HepG2 (cell line): ENCODE measurements around the gene RHBDF2. TPM values are rescaled to one million over a fixed set of nuclear protein-coding genes. Genes with fewer than 3 reads are reported as not detected.

Source experiments
- CCDC6 ChIP-seq: sonication (generic); formaldehyde crosslinking; IDR thresholded peaks from 2 replicates; pipeline ENCODE4 v1.8.1; 2022; ENCODE audit warnings: mild to moderate bottlenecking, missing genetic modification reagents, moderate library complexity
- FOXM1 ChIP-seq: sonication (generic); formaldehyde crosslinking; IDR thresholded peaks from 2 replicates; pipeline ENCODE4 v1.5.0; 2020; ENCODE audit warnings: missing genetic modification reagents
- GZF1 ChIP-seq: sonication (generic); formaldehyde crosslinking; IDR thresholded peaks from 2 replicates; pipeline ENCODE4 v1.5.1; 2020; ENCODE audit warnings: mild to moderate bottlenecking, missing genetic modification reagents
- KDM2A ChIP-seq: sonication (generic); formaldehyde crosslinking; IDR thresholded peaks from 2 replicates; pipeline ENCODE4 v1.4.0; 2020; ENCODE audit warnings: low read depth, missing genetic modification reagents, borderline replicate concordance
- SALL1 ChIP-seq: sonication (generic); formaldehyde crosslinking; IDR thresholded peaks from 2 replicates; pipeline ENCODE4 v1.8.0; 2022; ENCODE audit warnings: mild to moderate bottlenecking, missing genetic modification reagents
- SMAD3 ChIP-seq: sonication (generic); formaldehyde crosslinking; IDR thresholded peaks from 2 replicates; pipeline ENCODE4 v1.4.0; 2020; ENCODE audit warnings: missing genetic modification reagents
- TCF12 ChIP-seq, 2 experiments: fragments of 450-650 bp in 1 of 2; sonication (generic) in 1 of 2; formaldehyde crosslinking in 1 of 2; IDR thresholded peaks; 2 replicates each; pipeline versions ENCODE4 v1.6.1 to v1.8.0; 2017 to 2022; ENCODE audit warnings: antibody characterized with exemption in 1 of 2, mild to moderate bottlenecking in 1 of 2, missing genetic modification reagents in 1 of 2, moderate library complexity in 1 of 2
- UBTF ChIP-seq: sonication (generic); formaldehyde crosslinking; IDR thresholded peaks from 2 replicates; pipeline ENCODE4 v1.4.0; 2020; ENCODE audit warnings: mild to moderate bottlenecking, missing genetic modification reagents
- ZBTB40 ChIP-seq, 2 experiments: fragments of 450-650 bp in 1 of 2; sonication (generic) in 1 of 2; formaldehyde crosslinking in 1 of 2; IDR thresholded peaks; 2 replicates each; pipeline versions ENCODE4 v1.6.1 to v1.8.0; 2016 to 2022; ENCODE audit warnings: antibody characterized with exemption in 1 of 2, mild to moderate bottlenecking in 1 of 2, missing genetic modification reagents in 1 of 2
- ZFP37 ChIP-seq: sonication (generic); formaldehyde crosslinking; IDR thresholded peaks from 2 replicates; pipeline ENCODE4 v1.4.0; 2020; ENCODE audit warnings: missing genetic modification reagents, borderline replicate concordance
- ZNF256 ChIP-seq: sonication (generic); formaldehyde crosslinking; conservative IDR thresholded peaks from 2 replicates; pipeline ENCODE4 v1.4.0; 2020; ENCODE audit warnings: missing genetic modification reagents
- ZNF510 ChIP-seq: sonication (generic); formaldehyde crosslinking; IDR thresholded peaks from 2 replicates; pipeline ENCODE4 v1.4.0; 2020; ENCODE audit warnings: low read depth, mild to moderate bottlenecking, missing genetic modification reagents
- ZNF546 ChIP-seq: sonication (generic); formaldehyde crosslinking; conservative IDR thresholded peaks from 2 replicates; pipeline ENCODE4 v1.8.1; 2023; ENCODE audit warnings: mild to moderate bottlenecking, missing genetic modification reagents
- ZNF564 ChIP-seq: sonication (generic); formaldehyde crosslinking; IDR thresholded peaks from 2 replicates; pipeline ENCODE4 v1.8.1; 2023; ENCODE audit warnings: mild to moderate bottlenecking, missing genetic modification reagents
- ZNF598 ChIP-seq: sonication (generic); formaldehyde crosslinking; IDR thresholded peaks from 2 replicates; pipeline ENCODE4 v1.5.1; 2020; ENCODE audit warnings: mild to moderate bottlenecking, missing genetic modification reagents, borderline replicate concordance
- ZSCAN22 ChIP-seq: sonication (generic); formaldehyde crosslinking; IDR thresholded peaks from 2 replicates; pipeline ENCODE4 v1.4.0; 2020; ENCODE audit warnings: mild to moderate bottlenecking, missing genetic modification reagents
- polyA plus RNA-seq, 8 experiments: library from polyadenylated mRNA; depleted of rRNA in 3 of 8; stranded (reverse) in 7 of 8; unstranded in 1 of 8; fragments of >200 nt; fragmentation: Illumina TruSeq in 4 of 8; extraction: Trizol in 4 of 8; gene quantifications; 2 replicates each; pipeline versions ENCODE4 v1.2.1 to v1.2.3, GENCODE V29; 2011 to 2016; ENCODE audit warnings: low read depth in 4 of 8, missing spikeins in 1 of 8, mixed read lengths in 1 of 8; ENCODE audit not compliant: insufficient read depth in 1 of 8
- total RNA-seq, 5 experiments: library from RNA; depleted of rRNA; stranded (reverse); fragments of >200 nt; fragmentation: Illumina TruSeq; extraction: Trizol; gene quantifications; 2 replicates each; pipeline ENCODE4 v1.2.3, GENCODE V29; 2016; ENCODE audit warnings: low read depth in 1 of 5

RHBDF2 gene
- total and polyA plus RNA-seq, 2 of the 13 experiments (the other 11 are each of a cell fraction or from before 2014, with no cell fraction given): 7.8 to 24.2 TPM

- TF ChIP-seq ZBTB40 (IDR thresholded peaks at IDR 0.05): no peak
- no peak for TF ChIP-seq ZBTB40 (CRISPR knock-in tag; IDR thresholded peaks at IDR 0.05)
- peak; percentile 79; the same call in 1 of the 2 replicates for TF ChIP-seq GZF1 (CRISPR knock-in tag)
- TF ChIP-seq ZNF510 (CRISPR knock-in tag): 0 out of 2 replicates have a peak, but pooled peaks have one; percentile 56
- no peak for TF ChIP-seq TCF12 (IDR thresholded peaks at IDR 0.05)
- TF ChIP-seq TCF12 (CRISPR knock-in tag; IDR thresholded peaks at IDR 0.05): 0 out of 2 replicates have a peak, but pooled peaks have one; percentile 35
- no peak for TF ChIP-seq ZFP37 (CRISPR knock-in tag)
- no peak for TF ChIP-seq SMAD3
- peak; percentile 40; the same call in 1 of the 2 replicates for TF ChIP-seq CCDC6 (CRISPR knock-in tag)
- no peak for TF ChIP-seq ZNF256
- TF ChIP-seq ZNF598: peak; percentile 72; the same call in 1 of the 2 replicates
- peak; percentile 75 for TF ChIP-seq SALL1 (CRISPR knock-in tag)
- TF ChIP-seq FOXM1 (CRISPR knock-in tag): no peak
- no peak for TF ChIP-seq KDM2A (CRISPR knock-in tag)
- peak; percentile 10; the same call in 1 of the 2 replicates for TF ChIP-seq UBTF (CRISPR knock-in tag)
- no peak for TF ChIP-seq ZSCAN22 (CRISPR knock-in tag)
- peak; percentile 62; the same call in 1 of the 2 replicates for TF ChIP-seq ZNF564 (CRISPR knock-in tag)
- no peak for TF ChIP-seq ZNF546 (CRISPR knock-in tag)
Observed at GRCh38 chr17:76548378-76549214, 47.4 kb upstream of the RHBDF2 start (continued).
